Measurements from ENCODE around the gene GBX1.

Gene GBX1

GRCh38 chr7:151167197-151167961 is at the start of gene GBX1:
GBX1 (minus strand) TSS chr7:151167694; CDS start chr7:151167548, 146 bp downstream.
- peak in 1 of 2 donors; percentile 27 for DNase-seq

- no peak for DNase-seq
These were observed 47.9 kb upstream of the GBX1 start for GRCh38 chr7:151215396-151215795.

- no peak for DNase-seq
These were observed 46.3 kb upstream of the GBX1 start for GRCh38 chr7:151213826-151214225.

GRCh38 chr7:151212626-151213025 is 45.1 kb upstream of the GBX1 start:
- no peak for DNase-seq

- DNase-seq: no peak
These were observed 43.8 kb upstream of the GBX1 start for GRCh38 chr7:151211155-151211772.

GRCh38 chr7:151210087-151210854 is 42.8 kb upstream of the GBX1 start, which contains the start of gene H2BK1:
H2BK1 (minus strand) TSS chr7:151210488; CDS start chr7:151210318, 170 bp downstream.
- DNase-seq: no peak

- DNase-seq: no peak
These were observed 42.1 kb upstream of the GBX1 start for GRCh38 chr7:151209588-151209987.

DNA sequence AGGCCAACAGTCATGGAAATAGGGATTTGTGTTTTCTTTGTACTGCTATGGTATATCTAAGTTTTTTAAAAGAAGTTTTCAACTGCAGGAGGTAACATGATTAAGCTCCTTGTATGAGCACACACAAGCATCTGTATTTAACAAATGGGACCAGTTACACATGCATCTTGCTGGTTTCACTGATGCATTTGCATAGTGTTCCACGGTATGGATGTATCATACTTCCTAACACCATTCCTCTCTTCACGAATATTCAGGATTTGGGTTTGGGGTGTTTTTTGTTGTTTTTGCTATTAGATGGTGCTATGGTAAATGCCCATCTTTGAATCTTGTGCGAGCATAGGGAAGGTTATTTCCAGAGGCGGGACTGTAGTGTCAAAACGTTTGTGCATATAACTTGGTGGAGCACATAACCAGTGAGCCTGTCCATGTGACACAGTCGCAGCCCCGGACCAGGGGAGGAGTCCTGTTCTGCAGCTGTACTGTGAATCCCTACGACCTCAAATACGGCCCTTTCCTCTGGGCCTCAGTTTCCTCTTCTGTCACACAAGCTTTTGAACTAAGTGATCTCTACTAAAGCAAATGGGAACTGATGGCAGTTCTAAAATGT is 40.9 kb upstream of the GBX1 start:
- DNase-seq: no peak

DNA sequence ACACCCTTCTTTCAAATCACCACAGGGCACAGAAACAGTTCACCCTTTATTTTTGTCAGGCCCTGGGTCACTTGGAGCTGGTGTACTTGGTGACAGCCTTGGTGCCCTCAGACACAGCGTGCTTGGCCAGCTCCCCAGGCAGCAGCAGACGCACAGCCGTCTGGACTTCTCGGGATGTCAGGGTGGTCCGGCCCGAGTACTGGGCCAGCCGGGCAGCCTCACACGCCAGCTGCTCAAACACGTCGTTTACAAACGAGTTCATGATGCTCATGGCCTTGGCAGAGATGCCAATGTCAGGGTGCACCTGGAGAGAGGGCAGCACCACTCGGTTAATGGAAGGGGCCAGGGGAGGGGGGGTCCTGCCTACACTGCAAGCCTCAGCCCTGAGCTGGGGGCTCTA is 40.3 kb upstream of the GBX1 start:
- no peak for DNase-seq

DNA sequence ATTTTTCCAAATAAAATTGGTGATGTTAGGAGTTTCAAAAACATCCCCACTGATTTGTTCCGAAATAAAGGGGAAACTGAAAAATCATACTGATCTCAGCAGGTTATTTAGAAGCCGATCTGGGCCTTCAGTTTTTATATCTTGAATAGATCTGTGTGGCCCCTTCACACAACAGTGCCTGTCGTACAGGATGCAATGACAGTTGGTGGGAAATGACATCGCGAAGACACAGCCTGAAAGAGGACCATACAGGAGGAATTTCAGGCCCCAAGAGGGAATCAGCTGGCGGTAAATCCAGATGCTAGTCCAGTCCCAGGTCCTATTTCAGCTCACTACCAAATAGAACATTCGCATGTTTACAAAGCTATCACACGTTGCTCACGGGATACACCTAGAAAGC is 39.8 kb upstream of the GBX1 start:
- no peak for DNase-seq

DNA sequence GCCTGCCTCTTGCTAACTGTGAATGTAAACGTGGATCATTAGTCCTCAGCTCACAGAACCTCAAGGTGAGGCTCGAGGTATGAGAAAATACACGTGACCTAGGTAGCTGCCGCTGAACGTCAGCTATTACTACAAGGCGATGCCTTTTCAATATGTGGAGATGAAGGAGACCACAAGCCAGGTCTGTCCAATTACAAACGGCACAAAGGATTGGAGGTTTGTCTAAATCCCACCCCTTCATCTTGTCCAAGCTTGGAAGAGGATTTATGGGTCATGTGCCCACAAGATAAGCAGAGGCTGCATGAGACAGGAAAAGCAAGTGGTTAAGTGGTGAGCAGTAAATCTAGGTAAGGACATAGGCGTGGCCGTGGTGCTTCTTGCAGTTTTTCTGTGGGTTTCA is 39.4 kb upstream of the GBX1 start:
- DNase-seq: peak; percentile 9 to 71

GRCh38 chr7:151205730-151206129 is 38.2 kb upstream of the GBX1 start:
- DNase-seq: no peak

- peak in 1 of 2 donors; percentile 20 for DNase-seq
These were observed 37.0 kb upstream of the GBX1 start for GRCh38 chr7:151204383-151205032.

DNA sequence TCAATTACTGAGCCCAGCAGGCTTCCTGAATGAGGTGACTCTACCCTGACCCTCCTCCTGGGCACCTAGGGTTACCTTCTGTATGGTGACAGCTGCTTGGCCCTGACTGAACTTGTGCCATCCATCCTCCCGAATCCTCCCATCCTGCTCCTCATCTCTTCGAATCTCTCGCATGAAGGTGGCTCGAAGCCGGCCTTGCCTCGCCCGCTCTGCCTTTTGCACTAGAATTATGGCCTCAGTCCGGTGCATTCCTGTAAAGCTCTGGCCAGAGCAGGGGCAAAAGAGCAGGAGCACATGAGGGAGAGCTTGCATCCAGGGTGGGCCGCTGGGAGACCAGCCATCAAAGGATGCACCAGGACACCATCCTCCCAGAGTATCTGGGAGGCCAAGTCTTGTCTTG is 35.3 kb upstream of the GBX1 start:
- no peak for DNase-seq

DNA sequence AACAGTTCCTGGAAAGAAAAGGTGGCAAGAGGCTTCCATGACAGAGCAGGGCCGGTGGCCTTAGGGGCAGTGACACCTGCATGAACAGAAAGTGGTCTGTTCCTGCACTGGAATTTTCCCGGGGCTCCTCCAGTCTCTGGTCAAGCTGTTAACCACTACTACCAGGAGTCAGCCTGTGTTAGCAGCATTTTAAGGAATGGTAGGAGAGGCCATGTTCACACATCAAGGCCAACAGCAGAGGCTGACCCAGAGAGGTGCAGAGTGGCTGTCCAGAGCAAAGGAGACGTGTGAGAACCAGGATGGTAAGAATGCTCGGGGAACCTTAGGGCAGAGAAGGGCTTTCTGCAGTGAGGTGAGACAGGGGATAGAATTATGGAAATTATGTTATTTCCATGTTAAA is 34.3 kb upstream of the GBX1 start:
- DNase-seq: no peak

- no peak for DNase-seq
These were observed 33.9 kb upstream of the GBX1 start for GRCh38 chr7:151201344-151201743.

DNA sequence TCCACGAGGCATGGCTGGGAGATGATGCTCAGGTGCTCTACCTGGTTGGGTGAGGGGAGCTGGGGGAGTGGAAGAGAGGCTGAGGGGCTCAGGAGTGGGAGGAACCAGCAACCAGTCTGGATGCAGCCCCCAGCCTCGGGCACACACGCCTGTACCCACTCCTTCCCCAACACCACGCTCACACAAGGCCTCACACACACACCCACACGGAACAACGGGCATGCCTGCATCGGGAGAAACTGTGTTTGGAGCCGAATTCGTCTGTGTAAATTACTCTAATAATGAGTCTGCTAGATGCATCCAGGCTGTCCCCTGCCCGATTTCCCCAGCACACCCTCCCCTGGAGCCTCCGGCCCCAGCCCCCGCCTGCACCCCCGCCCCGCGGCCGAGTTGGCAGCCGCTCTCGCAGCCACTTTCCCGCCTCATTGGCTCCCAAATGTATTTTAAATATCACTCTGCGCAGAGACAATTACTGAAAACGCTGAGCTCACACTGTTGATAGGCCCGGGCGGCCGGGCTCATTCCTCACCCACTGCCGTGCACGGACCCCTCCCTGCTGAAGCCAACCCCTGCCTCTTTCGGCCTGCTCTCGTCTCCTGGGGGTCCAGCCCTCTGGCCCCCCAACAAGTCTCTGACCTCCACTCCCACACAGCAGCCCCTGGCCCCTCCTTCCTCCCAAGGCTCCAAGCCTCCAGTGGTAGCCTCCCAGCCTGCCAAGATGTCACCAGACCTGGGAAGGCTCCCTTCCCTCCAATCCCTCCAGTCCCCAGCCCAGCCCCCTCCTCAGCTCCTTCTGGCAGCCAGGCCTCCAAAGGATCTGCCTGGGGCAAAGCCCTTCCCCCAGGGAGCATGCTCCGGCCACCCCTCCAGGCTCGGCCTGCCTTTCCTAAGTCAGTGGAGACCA is 31.7 kb upstream of the GBX1 start:
- DNase-seq: no peak

DNA sequence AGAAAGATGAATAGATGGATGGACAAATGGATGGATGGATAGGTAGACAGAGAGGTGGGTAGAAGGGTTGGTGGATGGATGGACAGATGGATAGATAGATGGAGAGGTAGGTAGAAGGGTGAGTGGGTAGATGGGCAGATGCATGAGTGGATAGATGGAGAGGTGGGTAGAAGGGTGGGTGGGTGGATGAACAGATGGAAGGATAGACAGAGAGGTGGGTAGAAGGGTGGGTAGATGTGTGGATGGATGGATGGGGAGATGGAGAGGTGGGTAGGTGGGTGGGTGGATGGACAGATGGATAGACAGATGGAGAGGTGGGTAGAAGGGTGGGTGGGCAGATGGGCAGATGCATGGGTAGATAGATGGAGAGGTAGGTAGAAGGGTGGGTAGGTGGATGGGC is 30.4 kb upstream of the GBX1 start:
- no peak for DNase-seq

DNA sequence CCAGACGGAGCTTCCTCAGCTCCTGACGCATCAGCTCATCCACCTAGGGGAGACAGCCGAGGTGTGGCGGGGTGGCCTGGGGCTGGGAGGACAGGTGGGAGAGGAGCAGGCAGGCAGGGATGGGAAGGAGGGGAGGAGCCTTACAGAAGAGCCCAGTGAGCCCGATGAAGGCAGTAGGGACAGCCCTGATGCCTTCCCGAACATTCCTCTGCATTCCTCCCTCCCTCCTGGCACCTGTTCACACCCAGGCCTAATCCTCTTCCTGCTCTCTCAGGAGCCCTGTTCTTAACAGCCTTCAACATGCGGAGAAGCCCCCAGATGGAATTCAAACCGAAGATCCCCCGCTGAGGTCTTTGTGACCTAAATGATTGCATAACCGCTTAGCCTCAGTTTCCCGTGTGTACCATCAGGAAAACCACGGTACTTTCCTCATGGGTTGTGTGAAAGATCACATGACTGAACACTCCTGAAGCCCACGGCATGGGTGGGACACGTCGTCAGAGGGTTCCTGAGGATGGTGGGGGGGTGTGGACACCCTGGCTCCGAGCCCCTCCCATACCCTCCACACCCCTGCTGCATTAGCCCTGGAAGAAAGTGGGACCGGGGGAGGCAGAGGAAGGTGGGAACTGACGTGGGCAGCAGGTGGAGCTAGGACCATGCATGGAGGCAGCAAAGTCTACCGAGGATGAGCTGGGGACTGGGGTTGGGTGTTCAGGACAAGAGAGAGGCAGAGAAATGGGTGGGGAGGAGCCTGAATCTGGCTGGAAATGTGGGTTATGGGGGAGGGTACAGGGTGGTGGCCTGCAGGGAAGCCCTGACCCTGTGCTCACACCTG is 28.3 kb upstream of the GBX1 start:
- no peak for DNase-seq

GRCh38 chr7:151194188-151194587 is 26.7 kb upstream of the GBX1 start:
- peak in 1 of 2 donors; percentile 11 for DNase-seq
